GM12878 (cell line): Measurements from ENCODE around the gene PAF1.

Source experiments
- ATF2 ChIP-seq: IDR thresholded peaks from 2 replicates; pipeline ENCODE4 v1.6.1; 2012; ENCODE audit warnings: low read length, inconsistent platforms
- CTCF ChIP-seq, 3 experiments: IDR thresholded peaks in 2 of 3; conservative IDR thresholded peaks in 1 of 3; 2 replicates each; pipeline ENCODE4 v1.5.1; 2011; ENCODE audit warnings: low read depth in 3 of 3, low read length in 3 of 3, mild to moderate bottlenecking in 3 of 3, control low read depth in 2 of 3, moderate library complexity in 2 of 3, inconsistent platforms in 1 of 3, mixed read lengths in 1 of 3; ENCODE audit not compliant: control insufficient read depth in 2 of 3, insufficient read depth in 1 of 3; ENCODE audit errors: extremely low read depth in 1 of 3
- EGR1 ChIP-seq, 2 experiments: IDR thresholded peaks; 1 replicate in 1 of 2; 2 replicates in 1 of 2; pipeline ENCODE4 v1.6.1; 2011 to 2012; ENCODE audit warnings: low read depth in 2 of 2, low read length in 2 of 2, borderline replicate concordance in 1 of 2, mild to moderate bottlenecking in 1 of 2, moderate library complexity in 1 of 2
- EP300 ChIP-seq, 2 experiments: fragments of 150-350 bp in 1 of 2; IDR thresholded peaks; 2 replicates each; pipeline ENCODE4 v1.6.1; 2011 to 2012; ENCODE audit warnings: low read depth in 2 of 2, low read length in 2 of 2, borderline replicate concordance in 1 of 2, improper control_type of control experiment in 1 of 2, inconsistent platforms in 1 of 2; ENCODE audit not compliant: control insufficient read depth in 1 of 2
- FOXK2 ChIP-seq: fragments of 450-650 bp; IDR thresholded peaks from 2 replicates; pipeline ENCODE4 v1.6.1; 2017; ENCODE audit warnings: mild to moderate bottlenecking, moderate library complexity
- JUNB ChIP-seq: IDR thresholded peaks from 2 replicates; pipeline ENCODE4 v1.6.1; 2016; ENCODE audit warnings: antibody characterized with exemption, mild to moderate bottlenecking
- KDM1A ChIP-seq: fragments of 200-600 bp; sonication (generic); IDR thresholded peaks from 2 replicates; pipeline ENCODE4 v1.6.1; 2016; ENCODE audit warnings: borderline replicate concordance
- MEF2B ChIP-seq: fragments of 450-650 bp; IDR thresholded peaks from 2 replicates; pipeline ENCODE4 v1.6.1; 2018; ENCODE audit warnings: mild to moderate bottlenecking, moderate library complexity; ENCODE audit not compliant: partially characterized antibody, poor library complexity, severe bottlenecking
- MYC ChIP-seq: IDR thresholded peaks from 2 replicates; pipeline ENCODE4 v1.6.1; 2011; ENCODE audit warnings: mild to moderate bottlenecking, low read length, moderate library complexity, inconsistent platforms; ENCODE audit not compliant: insufficient read depth, insufficient replicate concordance, insufficient read length, severe bottlenecking
- POLR2A ChIP-seq: IDR thresholded peaks from 2 replicates; pipeline ENCODE4 v1.6.1; 2011; ENCODE audit warnings: low read depth, mild to moderate bottlenecking, low read length
- POLR2AphosphoS5 ChIP-seq: IDR thresholded peaks from 2 replicates; pipeline ENCODE4 v1.6.1; 2011; ENCODE audit warnings: mild to moderate bottlenecking, low read length, inconsistent platforms
- RAD51 ChIP-seq: fragments of 450-650 bp; IDR thresholded peaks from 2 replicates; pipeline ENCODE4 v1.6.1; 2016; ENCODE audit warnings: moderate library complexity, mild to moderate bottlenecking, inconsistent platforms
- RELB ChIP-seq: fragments of 450-650 bp; IDR thresholded peaks from 2 replicates; pipeline ENCODE4 v1.6.1; 2017; ENCODE audit warnings: low read depth, mild to moderate bottlenecking, moderate library complexity
- TCF7 ChIP-seq: IDR thresholded peaks from 2 replicates; pipeline ENCODE4 v1.6.1; 2014; ENCODE audit warnings: antibody characterized with exemption, borderline replicate concordance

GRCh38 chr19:39427707-39428106 is 36.8 kb upstream of the PAF1 start:
- TF ChIP-seq POLR2A (no peak), TCF7 (no peak), POLR2AphosphoS5 (no peak; the same call in 1 of the 2 replicates), ATF2 (no peak), CTCF (IDR thresholded peaks at IDR 0.05 in 2 of 3, conservative IDR thresholded peaks at IDR 0.05 in 1 of 3; ENCODE audit: control insufficient read depth in 2 of 3, extremely low read depth in 1 of 3, insufficient read depth in 1 of 3, low read depth in 3 of 3, low read length in 3 of 3) (no peak), MEF2B (no peak), RELB (no peak), EP300 (IDR thresholded peaks at IDR 0.05; ENCODE audit: borderline replicate concordance in 1 of 2, control insufficient read depth in 1 of 2, low read depth in 2 of 2, low read length in 2 of 2) (no peak), FOXK2 (no peak), JUNB (no peak), EGR1 (IDR thresholded peaks at IDR 0.05; ENCODE audit: borderline replicate concordance in 1 of 2, low read depth in 2 of 2, low read length in 2 of 2) (no peak), KDM1A (no peak), RAD51 (no peak), MYC (no peak)
